Ishikawa (cell line): Measurements from ENCODE around the gene G0S2.

ENCODE experiments used
- CEBPB ChIP-seq: IDR thresholded peaks from 2 replicates; pipeline ENCODE4 v1.6.1; 2012
- CREB1 ChIP-seq: IDR thresholded peaks from 2 replicates; pipeline ENCODE4 v1.6.1; 2012; ENCODE audit warnings: low read depth
- EGR1 ChIP-seq: IDR thresholded peaks from 2 replicates; pipeline ENCODE4 v1.6.1; 2012
- EP300 ChIP-seq: IDR thresholded peaks from 2 replicates; pipeline ENCODE4 v1.6.1; 2012; ENCODE audit warnings: borderline replicate concordance
- FOXM1 ChIP-seq: IDR thresholded peaks from 2 replicates; pipeline ENCODE4 v1.6.1; 2012; ENCODE audit warnings: low read depth, borderline replicate concordance
- MAX ChIP-seq: IDR thresholded peaks from 2 replicates; pipeline ENCODE4 v1.6.1; 2012
- NFIC ChIP-seq: IDR thresholded peaks from 2 replicates; pipeline ENCODE4 v1.6.1; 2012
- RAD21 ChIP-seq: IDR thresholded peaks from 2 replicates; pipeline ENCODE4 v1.6.1; 2012; ENCODE audit warnings: low read depth
- REST ChIP-seq: IDR thresholded peaks from 2 replicates; pipeline ENCODE4 v1.6.1; 2012; ENCODE audit warnings: low read depth, mild to moderate bottlenecking
- TAF1 ChIP-seq: IDR thresholded peaks from 2 replicates; pipeline ENCODE4 v1.6.1; 2012; ENCODE audit warnings: low read depth, mild to moderate bottlenecking
- TCF12 ChIP-seq: IDR thresholded peaks from 2 replicates; pipeline ENCODE4 v1.6.1; 2012; ENCODE audit warnings: low read depth
- TEAD4 ChIP-seq: IDR thresholded peaks from 2 replicates; pipeline ENCODE4 v1.6.1; 2012
- USF1 ChIP-seq: IDR thresholded peaks from 2 replicates; pipeline ENCODE4 v1.6.1; 2012
- YY1 ChIP-seq: IDR thresholded peaks from 2 replicates; pipeline ENCODE4 v1.6.1; 2012; ENCODE audit warnings: low read depth
- ZBTB7A ChIP-seq: IDR thresholded peaks from 2 replicates; pipeline ENCODE4 v1.6.1; 2012; ENCODE audit warnings: low read depth

The G0S2 gene

GRCh38 chr1:209703834-209704504 is 28.8 kb downstream of the G0S2 start:
- TF ChIP-seq CEBPB (no peak), ZBTB7A (no peak)

GRCh38 chr1:209704584-209704983 is 29.4 kb downstream of the G0S2 start, which contains the start of gene HSD11B1:
TSS of gene HSD11B1 (plus strand) at chr1:209704846. CDS start at chr1:209704943, 97 bp downstream.
- TF ChIP-seq TAF1 = no peak
- TF ChIP-seq NFIC = no peak
- TF ChIP-seq EP300 = no peak
- no peak for TF ChIP-seq TCF12
- TF ChIP-seq CREB1 = no peak
- TF ChIP-seq USF1 = no peak
- no peak for TF ChIP-seq EGR1
- no peak for TF ChIP-seq REST
- no peak for TF ChIP-seq RAD21
- TF ChIP-seq CEBPB = no peak
- TF ChIP-seq MAX = no peak
- no peak for TF ChIP-seq YY1
- TF ChIP-seq ZBTB7A = no peak
- no peak for TF ChIP-seq TEAD4
- no peak for TF ChIP-seq FOXM1

- TF ChIP-seq EGR1 = no peak
- no peak for TF ChIP-seq REST
- TF ChIP-seq CEBPB = no peak
- no peak for TF ChIP-seq NFIC
- TF ChIP-seq TEAD4 = no peak
- no peak for TF ChIP-seq TCF12
- no peak for TF ChIP-seq FOXM1
- no peak for TF ChIP-seq CREB1
- TF ChIP-seq MAX = no peak
- no peak for TF ChIP-seq ZBTB7A
- TF ChIP-seq USF1 = no peak
- no peak for TF ChIP-seq EP300
- TF ChIP-seq YY1 = no peak
- TF ChIP-seq TAF1 = no peak
- no peak for TF ChIP-seq RAD21
These were observed 29.9 kb downstream of the G0S2 start for GRCh38 chr1:209705033-209705598.

- no peak for TF ChIP-seq ZBTB7A
- no peak for TF ChIP-seq EP300
- TF ChIP-seq EGR1 = no peak
- TF ChIP-seq RAD21 = no peak
- no peak for TF ChIP-seq TAF1
- no peak for TF ChIP-seq YY1
- TF ChIP-seq FOXM1 = no peak
- TF ChIP-seq CREB1 = no peak
- TF ChIP-seq TEAD4 = no peak
- TF ChIP-seq MAX = no peak
- TF ChIP-seq USF1 = no peak
- no peak for TF ChIP-seq TCF12
- TF ChIP-seq REST = no peak
- TF ChIP-seq CEBPB = no peak
- TF ChIP-seq NFIC = no peak
These were observed 31.4 kb downstream of the G0S2 start for GRCh38 chr1:209706622-209707021.
